ENCODE measurements around the gene SGCE.

The SGCE gene

GRCh38 chr7:94562525-94562924 is 93.4 kb downstream of the SGCE start:
- H2BK12ac ChIP-seq (ENCODE audit: low read length) = no peak overlapping the region
- no peak overlapping the region for H3K14ac ChIP-seq (ENCODE audit: low read length)
- H4K91ac ChIP-seq (ENCODE audit: low read depth, low read length) = no peak overlapping the region
- no CpG with 5 or more reads among the region's 3 CpGs for WGBS (ENCODE audit: extremely low coverage, insufficient coverage, insufficient read length)
- no peaks in the 10 kb centered on the region for H3K4me1 ChIP-seq (ENCODE audit: control insufficient read depth in 1 of 2, insufficient read depth in 2 of 2, low read length in 2 of 2)
- H3K27ac ChIP-seq (ENCODE audit: low read depth, low read length) = no peak overlapping the region
- H2AK5ac ChIP-seq (ENCODE audit: low read length) = no peak overlapping the region
- no peak overlapping the region for H3K4ac ChIP-seq (ENCODE audit: low read depth, low read length)
- H2AFZ ChIP-seq (ENCODE audit: insufficient read depth, low read length, poor library complexity) = no peak overlapping the region
- H3K23ac ChIP-seq (ENCODE audit: low read length) = peak overlapping the region; percentile 21
- no peaks in the 10 kb centered on the region for H3K79me2 ChIP-seq (ENCODE audit: control insufficient read depth, insufficient read depth, low read length, poor library complexity)
- H3K18ac ChIP-seq (ENCODE audit: low read length) = no peak overlapping the region
- no peak overlapping the region for H4K12ac ChIP-seq (ENCODE audit: low read depth, low read length)
- no peak overlapping the region for H4K8ac ChIP-seq (ENCODE audit: low read depth, low read length)
- no peaks in the 10 kb centered on the region for H3K27me3 ChIP-seq (ENCODE audit: insufficient read depth, low read length)
- no peak overlapping the region for H3K4me2 ChIP-seq (ENCODE audit: low read length)
- DNase-seq = no peak
- no peak overlapping the region for H2BK5ac ChIP-seq (ENCODE audit: low read depth, low read length, poor library complexity)
- H3K4me3 ChIP-seq (ENCODE audit: low read depth, low read length) = no peak overlapping the region
- no peaks in the 10 kb centered on the region for H3K79me1 ChIP-seq (ENCODE audit: low read length)
- H3K9ac ChIP-seq (ENCODE audit: low read length) = no peak overlapping the region
- no peaks in the 10 kb centered on the region for H3K9me3 ChIP-seq (ENCODE audit: insufficient read depth, low read depth, low read length)
- H3K36me3 ChIP-seq (ENCODE audit: control insufficient read depth in 1 of 2, insufficient read depth in 2 of 2, low read length in 2 of 2) = no peaks in the 10 kb centered on the region
- no peak overlapping the region for H2BK120ac ChIP-seq (ENCODE audit: insufficient read depth, low read length, poor library complexity)

- Histone ChIP-seq H3K27ac (ENCODE audit: low read depth, low read length) (no peak overlapping the region), H3K4me1 (ENCODE audit: control insufficient read depth in 1 of 2, insufficient read depth in 2 of 2, low read length in 2 of 2) (no peaks in the 10 kb centered on the region), H3K4me2 (ENCODE audit: low read length) (no peak overlapping the region), H3K79me1 (ENCODE audit: low read length) (no peaks in the 10 kb centered on the region), H3K18ac (ENCODE audit: low read length) (no peak overlapping the region), H3K9ac (ENCODE audit: low read length) (no peak overlapping the region), H2BK120ac (ENCODE audit: insufficient read depth, low read length, poor library complexity) (no peak overlapping the region), H3K14ac (ENCODE audit: low read length) (no peak overlapping the region), H2BK12ac (ENCODE audit: low read length) (no peak overlapping the region), H3K9me3 (ENCODE audit: insufficient read depth, low read depth, low read length) (no peaks in the 10 kb centered on the region), H4K12ac (ENCODE audit: low read depth, low read length) (no peak overlapping the region), H2BK5ac (ENCODE audit: low read depth, low read length, poor library complexity) (no peak overlapping the region), H4K91ac (ENCODE audit: low read depth, low read length) (no peak overlapping the region), H3K27me3 (ENCODE audit: insufficient read depth, low read length) (no peaks in the 10 kb centered on the region), H2AFZ (ENCODE audit: insufficient read depth, low read length, poor library complexity) (no peak overlapping the region), H3K23ac (ENCODE audit: low read length) (no peak overlapping the region), H3K79me2 (ENCODE audit: control insufficient read depth, insufficient read depth, low read length, poor library complexity) (no peaks in the 10 kb centered on the region), H2AK5ac (ENCODE audit: low read length) (no peak overlapping the region), H3K36me3 (ENCODE audit: control insufficient read depth in 1 of 2, insufficient read depth in 2 of 2, low read length in 2 of 2) (no peaks in the 10 kb centered on the region), H3K4ac (ENCODE audit: low read depth, low read length) (no peak overlapping the region), H4K8ac (ENCODE audit: low read depth, low read length) (no peak overlapping the region), H3K4me3 (ENCODE audit: low read depth, low read length) (no peak overlapping the region)
- no CpG with 5 or more reads among the region's 2 CpGs for WGBS (ENCODE audit: extremely low coverage, insufficient coverage, insufficient read length)
- peak in 1 of 2 donors; percentile 34 for DNase-seq
Measured at GRCh38 chr7:94561841-94562514, 94.0 kb downstream of the SGCE start.

GRCh38 chr7:94559972-94560371 is 96.0 kb downstream of the SGCE start:
- H2BK12ac ChIP-seq (ENCODE audit: low read length) = no peak overlapping the region
- no peak for DNase-seq
- no peak overlapping the region for H3K14ac ChIP-seq (ENCODE audit: low read length)
- no peaks in the 10 kb centered on the region for H3K4me1 ChIP-seq (ENCODE audit: control insufficient read depth in 1 of 2, insufficient read depth in 2 of 2, low read length in 2 of 2)
- H3K4ac ChIP-seq (ENCODE audit: low read depth, low read length) = no peak overlapping the region
- no peak overlapping the region for H3K9ac ChIP-seq (ENCODE audit: low read length)
- H3K79me1 ChIP-seq (ENCODE audit: low read length) = no peaks in the 10 kb centered on the region
- no peak overlapping the region for H4K12ac ChIP-seq (ENCODE audit: low read depth, low read length)
- no peak overlapping the region for H3K27ac ChIP-seq (ENCODE audit: low read depth, low read length)
- WGBS (ENCODE audit: extremely low coverage, insufficient coverage, insufficient read length) = no CpG with 5 or more reads among the region's 1 CpG
- no peak overlapping the region for H4K91ac ChIP-seq (ENCODE audit: low read depth, low read length)
- no peaks in the 10 kb centered on the region for H3K79me2 ChIP-seq (ENCODE audit: control insufficient read depth, insufficient read depth, low read length, poor library complexity)
- H3K4me3 ChIP-seq (ENCODE audit: low read depth, low read length) = no peak overlapping the region
- no peak overlapping the region for H2AK5ac ChIP-seq (ENCODE audit: low read length)
- no peaks in the 10 kb centered on the region for H3K36me3 ChIP-seq (ENCODE audit: control insufficient read depth in 1 of 2, insufficient read depth in 2 of 2, low read length in 2 of 2)
- no peak overlapping the region for H3K23ac ChIP-seq (ENCODE audit: low read length)
- H2BK5ac ChIP-seq (ENCODE audit: low read depth, low read length, poor library complexity) = no peak overlapping the region
- no peak overlapping the region for H4K8ac ChIP-seq (ENCODE audit: low read depth, low read length)
- H2BK120ac ChIP-seq (ENCODE audit: insufficient read depth, low read length, poor library complexity) = no peak overlapping the region
- H3K9me3 ChIP-seq (ENCODE audit: insufficient read depth, low read depth, low read length) = no peaks in the 10 kb centered on the region
- H2AFZ ChIP-seq (ENCODE audit: insufficient read depth, low read length, poor library complexity) = no peak overlapping the region
- no peak overlapping the region for H3K4me2 ChIP-seq (ENCODE audit: low read length)
- no peaks in the 10 kb centered on the region for H3K27me3 ChIP-seq (ENCODE audit: insufficient read depth, low read length)
- no peak overlapping the region for H3K18ac ChIP-seq (ENCODE audit: low read length)

- H3K27ac ChIP-seq (ENCODE audit: low read depth, low read length) = no peak overlapping the region
- H3K27me3 ChIP-seq (ENCODE audit: insufficient read depth, low read length) = no peaks in the 10 kb centered on the region
- no peak overlapping the region for H3K4me3 ChIP-seq (ENCODE audit: low read depth, low read length)
- no peaks in the 10 kb centered on the region for H3K79me2 ChIP-seq (ENCODE audit: control insufficient read depth, insufficient read depth, low read length, poor library complexity)
- H3K9ac ChIP-seq (ENCODE audit: low read length) = no peak overlapping the region
- no peaks in the 10 kb centered on the region for H3K9me3 ChIP-seq (ENCODE audit: insufficient read depth, low read depth, low read length)
- H3K23ac ChIP-seq (ENCODE audit: low read length) = no peak overlapping the region
- H4K12ac ChIP-seq (ENCODE audit: low read depth, low read length) = no peak overlapping the region
- no peaks in the 10 kb centered on the region for H3K4me1 ChIP-seq (ENCODE audit: control insufficient read depth in 1 of 2, insufficient read depth in 2 of 2, low read length in 2 of 2)
- H3K79me1 ChIP-seq (ENCODE audit: low read length) = no peaks in the 10 kb centered on the region
- no peak overlapping the region for H3K4ac ChIP-seq (ENCODE audit: low read depth, low read length)
- H2AFZ ChIP-seq (ENCODE audit: insufficient read depth, low read length, poor library complexity) = no peak overlapping the region
- H2AK5ac ChIP-seq (ENCODE audit: low read length) = no peak overlapping the region
- no peak overlapping the region for H3K18ac ChIP-seq (ENCODE audit: low read length)
- no peak overlapping the region for H3K14ac ChIP-seq (ENCODE audit: low read length)
- H3K36me3 ChIP-seq (ENCODE audit: control insufficient read depth in 1 of 2, insufficient read depth in 2 of 2, low read length in 2 of 2) = no peaks in the 10 kb centered on the region
- H3K4me2 ChIP-seq (ENCODE audit: low read length) = no peak overlapping the region
- H4K91ac ChIP-seq (ENCODE audit: low read depth, low read length) = no peak overlapping the region
- H2BK12ac ChIP-seq (ENCODE audit: low read length) = no peak overlapping the region
- no peak overlapping the region for H4K8ac ChIP-seq (ENCODE audit: low read depth, low read length)
- DNase-seq = no peak
- H2BK120ac ChIP-seq (ENCODE audit: insufficient read depth, low read length, poor library complexity) = no peak overlapping the region
- no peak overlapping the region for H2BK5ac ChIP-seq (ENCODE audit: low read depth, low read length, poor library complexity)
Measured at GRCh38 chr7:94557215-94557614, 98.7 kb downstream of the SGCE start.

All from trophoblast cell (in vitro differentiated cells and primary cell).